H7 (cell line): ENCODE data around the gene OR10G7. TPM values are rescaled to one million over a fixed set of nuclear protein-coding genes. Genes with fewer than 3 reads are reported as not detected.

Experiments
- total RNA-seq: library from RNA; depleted of rRNA; stranded (reverse); fragments of >200 nt; shearing (Covaris generic); gene quantifications from 2 replicates; pipeline ENCODE4 v1.2.3, GENCODE V29; 2014; rRNA removed

The OR10G7 gene
- total RNA-seq, 1 experiment from 2014 or later, result not detected

Other genes starting within 250 kb of the OR10G7 start
- not detected in 2 replicates for gene OR6M1, start 235.0 kb downstream of the OR10G7 start, total RNA-seq
- gene TMEM225, start 155.7 kb downstream of the OR10G7 start, total RNA-seq, result not detected in 2 replicates
- not detected in 2 replicates for gene OR8D4, start 139.2 kb downstream of the OR10G7 start, total RNA-seq
- not detected in 2 replicates for gene OR4D5, start 101.7 kb downstream of the OR10G7 start, total RNA-seq
- not detected in 2 replicates for gene OR6T1, start 97.5 kb downstream of the OR10G7 start, total RNA-seq
- gene OR10S1, start 63.5 kb downstream of the OR10G7 start, total RNA-seq, result not detected in 2 replicates
- gene OR10G6, start 46.2 kb downstream of the OR10G7 start, total RNA-seq, result not detected in 2 replicates
- not detected in 2 replicates for gene OR10G4, start 28.3 kb downstream of the OR10G7 start, total RNA-seq
- gene OR10G9, start 18.3 kb downstream of the OR10G7 start, total RNA-seq, result not detected in 2 replicates
- gene OR10G8, start 14.5 kb downstream of the OR10G7 start, total RNA-seq, result not detected in 2 replicates
- gene VWA5A, start 74.1 kb upstream of the OR10G7 start, total RNA-seq, result 15.1 and 17.8 TPM in 2 replicates
- gene OR10D3, start 142.0 kb upstream of the OR10G7 start, total RNA-seq, result not detected in 2 replicates
- gene OR8G1, start 199.8 kb upstream of the OR10G7 start, total RNA-seq, result not detected in 2 replicates
- gene OR8G5, start 215.1 kb upstream of the OR10G7 start, total RNA-seq, result not detected in 2 replicates